Osteoblast (primary cell): ENCODE results near the gene LCN12. TPM values are rescaled to one million over a fixed set of nuclear protein-coding genes. Genes with fewer than 3 reads are reported as not detected.

Experiments
- DNase-seq: peaks from one replicate; pipeline ENCODE4 v3.0.0; 2011; ENCODE audit warnings: low spot score, mixed read lengths; ENCODE audit not compliant: insufficient read length; ENCODE audit errors: missing footprints
- H2AFZ ChIP-seq: 2 replicates; pipeline ENCODE4 v1.6.0; 2011; ENCODE audit warnings: mild to moderate bottlenecking, low read length
- H3K27ac ChIP-seq: 2 replicates; pipeline ENCODE4 v1.5.1; 2011; ENCODE audit warnings: mild to moderate bottlenecking, low read depth, low read length, moderate library complexity
- H3K27me3 ChIP-seq: 2 replicates; pipeline ENCODE4 v1.6.0; 2012; ENCODE audit warnings: mild to moderate bottlenecking, control low read depth, inconsistent platforms, low read length, moderate library complexity; ENCODE audit not compliant: insufficient read depth
- H3K36me3 ChIP-seq: 2 replicates; pipeline ENCODE4 v1.5.1; 2011; ENCODE audit warnings: mild to moderate bottlenecking, low read length, control low read depth, moderate library complexity; ENCODE audit not compliant: insufficient read depth
- H3K4me1 ChIP-seq: 2 replicates; pipeline ENCODE4 v1.5.1; 2011; ENCODE audit warnings: mild to moderate bottlenecking, low read length, control low read depth, moderate library complexity; ENCODE audit not compliant: insufficient read depth
- H3K4me2 ChIP-seq: 2 replicates; pipeline ENCODE4 v1.6.0; 2011; ENCODE audit warnings: mild to moderate bottlenecking, low read length; ENCODE audit not compliant: insufficient read depth
- H3K4me3 ChIP-seq: fragments of 200-600 bp; sonication (generic); 3 replicates; pipeline ENCODE4 v1.5.1; 2012; ENCODE audit warnings: mild to moderate bottlenecking, low read length, inconsistent platforms; ENCODE audit not compliant: insufficient read depth
- H3K79me2 ChIP-seq: 2 replicates; pipeline ENCODE4 v1.6.0; 2012; ENCODE audit warnings: mild to moderate bottlenecking, low read length, control low read depth, inconsistent platforms; ENCODE audit not compliant: insufficient read depth
- H3K9me3 ChIP-seq: 2 replicates; pipeline ENCODE4 v1.5.1; 2011; ENCODE audit warnings: low read depth, low read length, control low read depth
- H4K20me1 ChIP-seq: 2 replicates; pipeline ENCODE4 v1.6.0; 2012; ENCODE audit warnings: mild to moderate bottlenecking, low read length, control low read depth; ENCODE audit not compliant: insufficient read depth
- total RNA-seq: library from RNA; depleted of rRNA; stranded (reverse); fragments of >200 nt; gene quantifications from 2 replicates; pipeline ENCODE4 v1.2.3, GENCODE V29; 2012
- TF ChIP-seq, protein P1 (sequence below): IDR thresholded peaks from 2 replicates; pipeline ENCODE4 v1.5.1; 2011; ENCODE audit warnings: mild to moderate bottlenecking, low read depth, low read length, moderate library complexity; ENCODE audit errors: extremely low read depth

LCN12 gene
- total RNA-seq, 1 donor: not detected

DNA sequence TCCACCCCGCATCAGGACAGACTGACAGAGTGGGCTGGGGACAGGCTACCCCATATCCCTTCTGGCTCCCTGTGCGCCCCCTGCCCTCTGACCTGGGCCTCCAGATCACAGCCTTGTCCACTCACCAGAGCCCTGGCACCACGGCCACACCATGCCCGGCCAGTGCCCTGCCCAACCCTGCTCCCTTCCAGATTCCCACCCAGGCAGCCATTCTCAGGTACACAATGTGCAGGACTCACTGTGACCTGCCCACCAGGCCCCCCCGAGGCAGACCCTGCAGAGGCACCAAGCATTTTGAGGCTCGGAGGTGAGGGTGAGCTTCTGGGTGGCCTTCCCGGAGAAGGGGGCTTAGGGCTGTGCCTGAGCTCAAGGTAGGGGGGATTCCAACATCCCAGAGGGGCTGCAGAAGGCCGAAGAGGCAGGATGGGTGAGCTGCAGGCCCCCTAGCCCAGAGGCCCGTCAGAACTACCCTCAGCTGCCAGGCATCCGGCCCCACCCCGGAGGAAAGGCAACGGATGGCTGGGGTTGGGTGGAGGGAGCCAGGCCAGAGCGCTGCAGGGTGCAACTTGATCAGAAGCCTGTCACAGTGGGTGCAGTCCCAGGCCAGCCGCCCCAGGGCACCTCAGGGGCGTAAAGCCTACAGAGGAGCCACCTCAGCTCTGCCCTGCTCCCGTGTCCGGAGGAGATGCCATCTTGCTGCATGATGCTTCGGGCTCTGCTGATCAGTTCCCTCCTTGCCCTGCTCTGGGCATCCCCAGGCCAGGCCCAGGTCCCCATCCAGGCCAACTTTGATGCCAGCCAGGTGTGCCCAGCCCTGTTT, 30.4 kb downstream of the LCN12 start, which contains the start of gene LCNL1:
LCNL1 (plus strand) TSS at position 762 of the 820 bp plus-strand sequence. CDS start 594 bp downstream, outside the sequence.
- Histone ChIP-seq H4K20me1 (no peaks in the 10 kb centered on the region), H3K4me3 (no peak within 1 kb of the TSS), H3K27ac (no peak within 1 kb of the TSS)

DNA sequence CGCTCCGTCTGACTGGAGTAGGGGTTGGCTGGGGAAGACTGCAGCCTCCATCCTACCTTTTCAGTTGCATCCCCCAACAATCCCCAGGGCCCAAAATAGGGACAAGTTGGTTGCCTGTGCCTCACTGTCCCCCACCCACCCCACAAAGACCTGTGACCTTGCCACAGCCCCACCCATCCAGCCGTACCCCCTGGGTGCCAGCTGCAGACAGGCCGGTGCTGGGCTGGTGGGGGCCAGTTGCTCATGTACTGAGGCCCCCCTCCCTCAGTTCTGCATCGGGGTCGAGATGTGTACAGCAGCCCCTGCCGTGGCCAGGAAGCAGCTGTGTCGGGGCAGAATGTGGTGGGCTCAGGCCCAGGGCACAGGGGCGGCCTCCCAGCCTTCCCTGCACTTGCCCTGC, 31.1 kb downstream of the LCN12 start:
- no peaks in the 10 kb centered on the region for H3K9me3 ChIP-seq
- H3K27me3 ChIP-seq: peaks cover 24% of the 10 kb centered on the region
- H3K4me1 ChIP-seq: no peaks in the 10 kb centered on the region
- H4K20me1 ChIP-seq: no peaks in the 10 kb centered on the region
- H3K4me2 ChIP-seq: no peak overlapping the region
- TF ChIP-seq, protein P1, sequence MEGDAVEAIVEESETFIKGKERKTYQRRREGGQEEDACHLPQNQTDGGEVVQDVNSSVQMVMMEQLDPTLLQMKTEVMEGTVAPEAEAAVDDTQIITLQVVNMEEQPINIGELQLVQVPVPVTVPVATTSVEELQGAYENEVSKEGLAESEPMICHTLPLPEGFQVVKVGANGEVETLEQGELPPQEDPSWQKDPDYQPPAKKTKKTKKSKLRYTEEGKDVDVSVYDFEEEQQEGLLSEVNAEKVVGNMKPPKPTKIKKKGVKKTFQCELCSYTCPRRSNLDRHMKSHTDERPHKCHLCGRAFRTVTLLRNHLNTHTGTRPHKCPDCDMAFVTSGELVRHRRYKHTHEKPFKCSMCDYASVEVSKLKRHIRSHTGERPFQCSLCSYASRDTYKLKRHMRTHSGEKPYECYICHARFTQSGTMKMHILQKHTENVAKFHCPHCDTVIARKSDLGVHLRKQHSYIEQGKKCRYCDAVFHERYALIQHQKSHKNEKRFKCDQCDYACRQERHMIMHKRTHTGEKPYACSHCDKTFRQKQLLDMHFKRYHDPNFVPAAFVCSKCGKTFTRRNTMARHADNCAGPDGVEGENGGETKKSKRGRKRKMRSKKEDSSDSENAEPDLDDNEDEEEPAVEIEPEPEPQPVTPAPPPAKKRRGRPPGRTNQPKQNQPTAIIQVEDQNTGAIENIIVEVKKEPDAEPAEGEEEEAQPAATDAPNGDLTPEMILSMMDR: no peak
- DNase-seq: no peak
- no peaks in the 10 kb centered on the region for H3K79me2 ChIP-seq
- H3K27ac ChIP-seq: no peak overlapping the region
- no peak overlapping the region for H3K4me3 ChIP-seq
- no peaks in the 10 kb centered on the region for H3K36me3 ChIP-seq
- no peak overlapping the region for H2AFZ ChIP-seq

More for the DNA sequence above, 30.4 kb downstream of the LCN12 start, which contains the start of gene LCNL1:
- Histone ChIP-seq H3K4me1 (peaks cover 5% of the 10 kb centered on the region), H3K36me3 (no peaks in the 10 kb centered on the region), H3K4me2 (no peak within 1 kb of the TSS), H3K27me3 (peaks cover 24% of the 10 kb centered on the region), H2AFZ (no peak within 1 kb of the TSS), H3K9me3 (no peaks in the 10 kb centered on the region), H3K79me2 (no peaks in the 10 kb centered on the region)
- TF ChIP-seq, protein P1: no peak
- DNase-seq: no peak

DNA sequence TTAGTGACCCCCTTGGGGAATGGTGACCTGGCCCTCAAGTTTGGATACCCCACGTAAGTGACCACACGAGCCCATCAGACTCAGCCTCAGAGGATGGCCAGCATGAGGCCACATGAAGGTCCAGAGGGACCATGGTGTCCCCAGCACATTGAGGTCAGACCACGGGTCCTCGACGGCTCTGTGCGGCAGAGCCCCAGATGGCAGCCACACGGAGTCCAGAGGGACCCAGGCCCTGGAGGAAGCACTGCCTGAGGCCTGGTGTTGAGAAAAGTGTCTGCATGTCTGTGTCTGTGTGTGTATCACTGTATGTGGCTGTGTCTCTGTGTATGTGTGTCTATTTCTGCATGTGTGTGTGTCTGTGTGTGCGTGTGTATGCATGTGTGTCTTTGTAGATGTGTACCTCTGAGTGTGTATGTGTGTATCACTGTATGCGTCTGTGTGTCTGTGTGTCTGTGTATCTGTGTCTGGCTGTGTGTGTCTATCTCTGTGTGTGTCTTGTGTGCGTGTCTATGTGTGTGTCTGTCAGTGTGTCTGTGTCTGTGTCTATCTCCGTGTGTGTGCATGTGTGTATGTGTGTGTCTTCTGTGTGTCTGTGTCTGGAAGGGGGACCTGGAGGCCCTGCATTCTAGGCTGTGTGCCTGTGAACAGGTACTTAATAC, 31.7 kb downstream of the LCN12 start:
- no peak for DNase-seq
- H3K4me3 ChIP-seq: no peak overlapping the region
- no peaks in the 10 kb centered on the region for H3K9me3 ChIP-seq
- H3K4me1 ChIP-seq: no peaks in the 10 kb centered on the region
- H4K20me1 ChIP-seq: no peaks in the 10 kb centered on the region
- no peak overlapping the region for H2AFZ ChIP-seq
- H3K27me3 ChIP-seq: peaks cover 24% of the 10 kb centered on the region
- no peak overlapping the region for H3K4me2 ChIP-seq
- TF ChIP-seq, protein P1: no peak
- no peaks in the 10 kb centered on the region for H3K79me2 ChIP-seq
- H3K36me3 ChIP-seq: no peaks in the 10 kb centered on the region
- H3K27ac ChIP-seq: no peak overlapping the region

DNA sequence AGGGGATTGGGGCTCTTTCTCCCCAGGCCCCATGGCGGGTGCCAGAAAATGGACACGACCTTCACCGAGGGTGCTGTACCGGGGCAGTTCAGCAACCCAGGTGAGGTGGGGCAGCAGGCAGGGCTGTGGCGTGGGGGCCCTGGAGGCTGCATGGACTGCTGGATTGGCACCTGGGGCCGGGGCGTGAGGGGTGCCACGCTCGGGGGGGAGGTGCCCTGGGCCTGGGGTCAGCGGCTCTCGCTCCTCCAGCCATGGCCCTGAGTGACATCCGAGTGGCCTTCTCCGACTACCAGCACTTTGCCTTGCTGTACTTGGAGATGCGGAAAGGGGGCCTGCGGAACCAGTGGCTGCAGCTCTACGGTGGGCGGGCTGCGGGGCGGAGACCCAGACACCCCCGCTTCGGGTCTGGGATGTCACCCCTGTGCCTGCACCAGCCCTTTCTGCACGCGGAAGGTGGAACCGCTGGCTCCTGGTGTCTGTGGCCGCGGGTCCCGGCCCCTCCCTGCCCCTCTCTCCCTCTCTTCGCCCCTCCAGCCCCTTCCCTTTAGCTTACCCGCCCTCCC, 32.5 kb downstream of the LCN12 start:
- Histone ChIP-seq H3K36me3 (no peaks in the 10 kb centered on the region), H3K4me3 (no peak overlapping the region), H3K9me3 (no peaks in the 10 kb centered on the region), H3K4me1 (no peaks in the 10 kb centered on the region), H4K20me1 (no peaks in the 10 kb centered on the region), H3K27ac (no peak overlapping the region), H3K79me2 (no peaks in the 10 kb centered on the region), H3K27me3 (peaks cover 24% of the 10 kb centered on the region), H3K4me2 (no peak overlapping the region), H2AFZ (no peak overlapping the region)
- no peak for DNase-seq
- TF ChIP-seq, protein P1: no peak
